ENCODE results near the gene ZFHX3.
A peak's percentile ranks its signal among the peaks of the same experiment; 100 is the strongest.
"Not testable (repeated sequence)": the region's sequence is repeated elsewhere in the genome, so short reads cannot be mapped to it uniquely, and the experiment has no call there.

The ZFHX3 gene

DNA sequence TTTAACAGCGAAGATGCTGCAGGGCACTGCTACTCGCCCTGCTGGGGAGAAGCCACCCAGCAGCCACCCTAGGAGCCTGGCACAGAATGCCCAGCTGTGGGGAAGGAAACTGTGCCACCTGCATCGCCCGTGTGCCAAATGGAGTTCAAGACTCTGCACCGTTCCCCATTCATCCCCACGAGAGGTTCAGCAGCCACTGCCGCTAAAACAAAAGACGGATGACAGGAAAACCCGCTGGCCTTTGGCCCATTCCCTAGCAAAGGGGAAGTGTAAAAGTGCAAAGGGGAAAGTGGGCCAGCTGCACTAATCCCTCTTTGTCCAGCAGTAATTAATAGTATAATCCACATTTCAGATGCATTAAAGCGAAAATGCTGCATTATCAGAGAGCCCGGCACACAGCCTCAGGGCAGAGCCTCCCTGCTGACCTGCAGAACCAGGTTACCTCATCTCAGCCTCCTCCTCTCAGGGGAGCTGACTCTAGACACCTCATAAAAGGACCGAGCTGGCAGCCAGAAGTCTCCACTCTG lies 37.7 kb downstream of the ZFHX3 start:
- DNase-seq (ENCODE audit: low read depth in 2 of 2) = no peak
- TF ChIP-seq, protein P1, sequence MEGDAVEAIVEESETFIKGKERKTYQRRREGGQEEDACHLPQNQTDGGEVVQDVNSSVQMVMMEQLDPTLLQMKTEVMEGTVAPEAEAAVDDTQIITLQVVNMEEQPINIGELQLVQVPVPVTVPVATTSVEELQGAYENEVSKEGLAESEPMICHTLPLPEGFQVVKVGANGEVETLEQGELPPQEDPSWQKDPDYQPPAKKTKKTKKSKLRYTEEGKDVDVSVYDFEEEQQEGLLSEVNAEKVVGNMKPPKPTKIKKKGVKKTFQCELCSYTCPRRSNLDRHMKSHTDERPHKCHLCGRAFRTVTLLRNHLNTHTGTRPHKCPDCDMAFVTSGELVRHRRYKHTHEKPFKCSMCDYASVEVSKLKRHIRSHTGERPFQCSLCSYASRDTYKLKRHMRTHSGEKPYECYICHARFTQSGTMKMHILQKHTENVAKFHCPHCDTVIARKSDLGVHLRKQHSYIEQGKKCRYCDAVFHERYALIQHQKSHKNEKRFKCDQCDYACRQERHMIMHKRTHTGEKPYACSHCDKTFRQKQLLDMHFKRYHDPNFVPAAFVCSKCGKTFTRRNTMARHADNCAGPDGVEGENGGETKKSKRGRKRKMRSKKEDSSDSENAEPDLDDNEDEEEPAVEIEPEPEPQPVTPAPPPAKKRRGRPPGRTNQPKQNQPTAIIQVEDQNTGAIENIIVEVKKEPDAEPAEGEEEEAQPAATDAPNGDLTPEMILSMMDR (IDR thresholded peaks at IDR 0.05; ENCODE audit: low read depth, low read length) = no peak
- no peak overlapping the region for H3K4me3 ChIP-seq (replicated peaks in 1 of 2; ENCODE audit: low read depth in 2 of 2, low read length in 2 of 2)

DNA sequence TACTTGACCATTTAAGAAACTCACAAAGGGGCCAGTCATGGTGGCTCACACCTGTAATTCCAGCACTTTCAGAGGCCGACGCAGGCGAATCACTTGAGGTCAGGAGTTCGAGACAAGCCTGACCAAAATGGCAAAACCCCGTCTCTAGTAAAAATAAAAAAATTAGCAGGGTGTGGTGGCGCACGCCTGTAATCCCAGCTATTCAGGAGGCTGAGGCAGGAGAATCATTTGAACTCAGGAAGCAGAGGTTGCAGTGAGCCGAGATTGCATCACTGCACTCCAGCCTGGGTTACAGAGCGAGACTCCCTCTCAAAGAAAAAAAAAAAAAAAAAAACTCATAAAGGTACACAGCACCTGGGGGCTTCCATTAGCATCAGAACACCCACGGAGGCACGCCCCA lies 38.2 kb downstream of the ZFHX3 start:
- not testable (repeated sequence) for H3K4me3 ChIP-seq (replicated peaks in 1 of 2; ENCODE audit: low read depth in 2 of 2, low read length in 2 of 2); DNase-seq (ENCODE audit: low read depth in 2 of 2)

- peak in 1 of 2 donors; percentile 51 for DNase-seq (ENCODE audit: low read depth in 2 of 2)
- H3K4me3 ChIP-seq (replicated peaks in 1 of 2; ENCODE audit: low read depth in 2 of 2, low read length in 2 of 2) = no peak overlapping the region
- TF ChIP-seq, protein P1 (IDR thresholded peaks at IDR 0.05; ENCODE audit: low read depth, low read length) = no peak
Measured at GRCh38 chr16:73006026-73006425, 41.9 kb downstream of the ZFHX3 start.

DNA sequence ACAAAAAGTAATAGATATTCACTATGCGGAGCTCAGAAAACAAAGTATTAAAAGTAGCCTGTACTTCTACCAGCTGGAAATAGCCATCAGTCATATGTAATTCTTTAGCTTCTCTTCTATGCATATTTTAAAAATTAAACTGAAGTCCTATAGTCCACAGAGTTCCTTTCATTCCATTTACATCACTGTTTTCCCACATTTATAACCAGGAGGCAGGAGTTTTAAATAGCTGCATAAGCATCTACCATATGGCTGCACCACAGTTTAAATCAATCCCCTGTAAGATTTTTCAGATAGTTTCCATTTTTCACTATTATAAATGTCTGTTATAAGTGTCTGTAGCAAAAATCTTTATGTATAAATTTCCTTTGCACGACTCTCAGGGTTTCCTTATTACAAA lies 45.1 kb downstream of the ZFHX3 start:
- TF ChIP-seq, protein P1 (IDR thresholded peaks at IDR 0.05; ENCODE audit: low read depth, low read length) = no peak

GRCh38 chr16:73000907-73001521 lies 46.9 kb downstream of the ZFHX3 start:
- H3K4me3 ChIP-seq (replicated peaks in 1 of 2; ENCODE audit: low read depth in 2 of 2, low read length in 2 of 2) = no peak overlapping the region
- DNase-seq (ENCODE audit: low read depth in 2 of 2) = no peak
- TF ChIP-seq, protein P1 (IDR thresholded peaks at IDR 0.05; ENCODE audit: low read depth, low read length) = no peak

More for the DNA sequence above, 45.1 kb downstream of the ZFHX3 start:
- no peak overlapping the region for H3K4me3 ChIP-seq (replicated peaks in 1 of 2; ENCODE audit: low read depth in 2 of 2, low read length in 2 of 2)
- no peak for DNase-seq (ENCODE audit: low read depth in 2 of 2)

GRCh38 chr16:73000020-73000906 lies 47.7 kb downstream of the ZFHX3 start:
- TF ChIP-seq, protein P1 (IDR thresholded peaks at IDR 0.05; ENCODE audit: low read depth, low read length) = no peak
- peak; percentile 41 to 50 for DNase-seq (ENCODE audit: low read depth in 2 of 2)
- H3K4me3 ChIP-seq (replicated peaks in 1 of 2; ENCODE audit: low read depth in 2 of 2, low read length in 2 of 2) = no peak overlapping the region

GRCh38 chr16:72999541-73000019 lies 48.3 kb downstream of the ZFHX3 start:
- DNase-seq (ENCODE audit: low read depth in 2 of 2) = no peak
- no peak overlapping the region for H3K4me3 ChIP-seq (replicated peaks in 1 of 2; ENCODE audit: low read depth in 2 of 2, low read length in 2 of 2)
- TF ChIP-seq, protein P1 (IDR thresholded peaks at IDR 0.05; ENCODE audit: low read depth, low read length) = no peak
